ENCODE data around the gene SPTAN1.

SPTAN1 gene

GRCh38 chr9:128633601-128634000 is 81.2 kb downstream of the SPTAN1 start:
- no peak for DNase-seq

- DNase-seq = no peak
These were observed 81.7 kb downstream of the SPTAN1 start for GRCh38 chr9:128634111-128634510.

- DNase-seq = no peak
These were observed 82.4 kb downstream of the SPTAN1 start for GRCh38 chr9:128634651-128635262.

GRCh38 chr9:128635266-128636023 is 83.1 kb downstream of the SPTAN1 start:
- DNase-seq = peak; percentile 98

- no peak for DNase-seq
These were observed 83.6 kb downstream of the SPTAN1 start for GRCh38 chr9:128636024-128636390.

GRCh38 chr9:128636556-128637530 is 84.5 kb downstream of the SPTAN1 start:
- no peak for DNase-seq

- no peak for DNase-seq
These were observed 85.3 kb downstream of the SPTAN1 start for GRCh38 chr9:128637656-128638055.

- DNase-seq = no peak
These were observed 86.2 kb downstream of the SPTAN1 start for GRCh38 chr9:128638580-128638979.

- no peak for DNase-seq
These were observed 88.2 kb downstream of the SPTAN1 start for GRCh38 chr9:128640603-128641002.

- no peak for DNase-seq
These were observed 90.4 kb downstream of the SPTAN1 start for GRCh38 chr9:128642675-128643245.

- DNase-seq = no peak
These were observed 91.3 kb downstream of the SPTAN1 start for GRCh38 chr9:128643519-128644300.

- peak; percentile 56 for DNase-seq
These were observed 95.8 kb downstream of the SPTAN1 start for GRCh38 chr9:128648206-128648605.

GRCh38 chr9:128651798-128652197 is 99.4 kb downstream of the SPTAN1 start:
- no peak for DNase-seq

GRCh38 chr9:128653908-128654307 is 101.5 kb downstream of the SPTAN1 start:
- no peak for DNase-seq

GRCh38 chr9:128654481-128654880 is 102.1 kb downstream of the SPTAN1 start:
- DNase-seq = no peak

- DNase-seq = peak; percentile 93
These were observed 104.3 kb downstream of the SPTAN1 start, which contains the start of gene DYNC2I2 for GRCh38 chr9:128656416-128657343. TSS of gene DYNC2I2 (minus strand) at chr9:128656847. CDS start at chr9:128656726, 121 bp downstream.

- DNase-seq = no peak
These were observed 104.9 kb downstream of the SPTAN1 start for GRCh38 chr9:128657344-128657704.

GRCh38 chr9:128657796-128658195 is 105.4 kb downstream of the SPTAN1 start:
- DNase-seq = no peak

- peak; percentile 52 for DNase-seq
These were observed 114.1 kb downstream of the SPTAN1 start for GRCh38 chr9:128666481-128666941.

GRCh38 chr9:128669786-128670185 is 117.4 kb downstream of the SPTAN1 start:
- no peak for DNase-seq

GRCh38 chr9:128675382-128675781 is 123.0 kb downstream of the SPTAN1 start:
- no peak for DNase-seq
